Neural cell (in vitro differentiated cells): ENCODE results near the gene ATP6V1F. TPM values are rescaled to one million over a fixed set of nuclear protein-coding genes. Genes with fewer than 3 reads are reported as not detected.

Source experiments
- H2AFZ ChIP-seq: fragments of 200-600, 300-800 bp; sonication (generic), shearing (Covaris generic); 2 replicates; pipeline ENCODE4 v1.6.0; 2014; ENCODE audit warnings: low read depth, mild to moderate bottlenecking, antibody characterized with exemption, low read length, moderate library complexity
- H3F3A ChIP-seq: fragments of 200-600 bp; shearing (Covaris generic); 2 replicates; pipeline ENCODE4 v1.6.1; 2016; ENCODE audit warnings: mild to moderate bottlenecking, moderate library complexity, mixed read lengths, antibody characterized with exemption, low read length; ENCODE audit not compliant: insufficient read depth, poor library complexity, severe bottlenecking
- H3K27ac ChIP-seq: fragments of 200-600, 300-800 bp; sonication (generic), shearing (Covaris generic); 2 replicates; pipeline ENCODE4 v1.5.1; 2014; ENCODE audit warnings: mild to moderate bottlenecking, low read length, moderate library complexity
- H3K27me3 ChIP-seq: fragments of 300-800, 200-600 bp; sonication (generic), shearing (Covaris generic); 2 replicates; pipeline ENCODE4 v1.6.0; 2014; ENCODE audit warnings: mild to moderate bottlenecking, low read depth, low read length, moderate library complexity; ENCODE audit not compliant: insufficient read depth
- H3K36me3 ChIP-seq: fragments of 300-800, 200-600 bp; sonication (generic), shearing (Covaris generic); 2 replicates; pipeline ENCODE4 v1.5.1; 2014; ENCODE audit warnings: mild to moderate bottlenecking, antibody characterized with exemption, low read length, moderate library complexity; ENCODE audit not compliant: insufficient read depth
- H3K4me2 ChIP-seq: fragments of 300-800, 200-600 bp; sonication (generic), shearing (Covaris generic); 2 replicates; pipeline ENCODE4 v1.6.0; 2014; ENCODE audit warnings: mild to moderate bottlenecking, low read length
- H3K4me3 ChIP-seq: fragments of 300-800, 200-600 bp; sonication (generic), shearing (Covaris generic); 2 replicates; pipeline ENCODE4 v1.5.1; 2014; ENCODE audit warnings: mild to moderate bottlenecking, low read length, moderate library complexity
- H3K79me2 ChIP-seq: fragments of 200-600 bp; shearing (Covaris generic); replicated peaks from 2 replicates; pipeline ENCODE4 v1.6.0; 2014; ENCODE audit warnings: mild to moderate bottlenecking, low read length, moderate library complexity; ENCODE audit not compliant: insufficient read depth
- H3K9ac ChIP-seq: fragments of 300-800, 200-600 bp; sonication (generic), shearing (Covaris generic); 2 replicates; pipeline ENCODE4 v1.6.1; 2016; ENCODE audit warnings: mild to moderate bottlenecking, low read length, mixed read lengths
- H3K9me2 ChIP-seq: fragments of 200-600 bp; shearing (Covaris generic); 2 replicates; pipeline ENCODE4 v1.6.1; 2016; ENCODE audit warnings: mild to moderate bottlenecking, low read length, mixed read lengths; ENCODE audit not compliant: insufficient read depth
- H3K9me3 ChIP-seq: fragments of 200-600, 300-800 bp; sonication (generic), shearing (Covaris generic); 2 replicates; pipeline ENCODE4 v1.6.1; 2016; ENCODE audit warnings: mild to moderate bottlenecking, mixed run types, low read length, moderate library complexity, mixed read lengths
- H4K20me1 ChIP-seq: fragments of 200-600 bp; shearing (Covaris generic); 2 replicates; pipeline ENCODE4 v1.6.1; 2016; ENCODE audit warnings: mild to moderate bottlenecking, mixed run types; ENCODE audit not compliant: insufficient read depth
- EP300 ChIP-seq: fragments of 450-650 bp; conservative IDR thresholded peaks from 2 replicates; pipeline ENCODE4 v1.6.1; 2014; ENCODE audit warnings: antibody characterized with exemption, mild to moderate bottlenecking, moderate library complexity; ENCODE audit not compliant: poor library complexity, severe bottlenecking
- EZH2 ChIP-seq: fragments of 200-600, 300-800 bp; shearing (Covaris generic), sonication (generic); IDR thresholded peaks from 2 replicates; pipeline ENCODE4 v1.6.1; 2014; ENCODE audit warnings: antibody characterized with exemption, low read length, borderline replicate concordance, mild to moderate bottlenecking; ENCODE audit not compliant: insufficient read depth, poor library complexity, severe bottlenecking
- MXI1 ChIP-seq: fragments of 450-650 bp; conservative IDR thresholded peaks from 2 replicates; pipeline ENCODE4 v1.6.1; 2014; ENCODE audit warnings: antibody characterized with exemption, mild to moderate bottlenecking; ENCODE audit not compliant: poor library complexity, severe bottlenecking
- POLR2AphosphoS5 ChIP-seq: IDR thresholded peaks from 2 replicates; pipeline ENCODE4 v1.6.1; 2012
- RAD21 ChIP-seq: fragments of 450-650 bp; conservative IDR thresholded peaks from 2 replicates; pipeline ENCODE4 v1.6.1; 2014; ENCODE audit warnings: antibody characterized with exemption, mild to moderate bottlenecking, moderate library complexity
- SMC3 ChIP-seq: fragments of 450-650 bp; conservative IDR thresholded peaks from 2 replicates; pipeline ENCODE4 v1.6.1; 2014; ENCODE audit warnings: antibody characterized with exemption, mild to moderate bottlenecking, moderate library complexity; ENCODE audit not compliant: poor library complexity
- TAF1 ChIP-seq: IDR thresholded peaks from 2 replicates; pipeline ENCODE4 v1.6.1; 2012; ENCODE audit warnings: low read depth
- polyA plus RNA-seq: library from polyadenylated mRNA; depleted of rRNA; stranded (reverse); fragments of >200 nt; gene quantifications from 2 replicates; pipeline ENCODE4 v1.2.3, GENCODE V29; 2014
- TF ChIP-seq, protein P1 (sequence below): IDR thresholded peaks from 2 replicates; pipeline ENCODE4 v1.6.1; 2012; ENCODE audit warnings: borderline replicate concordance
- TF ChIP-seq, protein P2 (sequence below): fragments of 450-650 bp; IDR thresholded peaks from 2 replicates; pipeline ENCODE4 v1.5.1; 2014; ENCODE audit warnings: antibody characterized with exemption, mild to moderate bottlenecking, moderate library complexity; ENCODE audit not compliant: poor library complexity, severe bottlenecking

Gene ATP6V1F
- polyA plus RNA-seq, 1 donor from 2014 or later: 246 TPM

DNA sequence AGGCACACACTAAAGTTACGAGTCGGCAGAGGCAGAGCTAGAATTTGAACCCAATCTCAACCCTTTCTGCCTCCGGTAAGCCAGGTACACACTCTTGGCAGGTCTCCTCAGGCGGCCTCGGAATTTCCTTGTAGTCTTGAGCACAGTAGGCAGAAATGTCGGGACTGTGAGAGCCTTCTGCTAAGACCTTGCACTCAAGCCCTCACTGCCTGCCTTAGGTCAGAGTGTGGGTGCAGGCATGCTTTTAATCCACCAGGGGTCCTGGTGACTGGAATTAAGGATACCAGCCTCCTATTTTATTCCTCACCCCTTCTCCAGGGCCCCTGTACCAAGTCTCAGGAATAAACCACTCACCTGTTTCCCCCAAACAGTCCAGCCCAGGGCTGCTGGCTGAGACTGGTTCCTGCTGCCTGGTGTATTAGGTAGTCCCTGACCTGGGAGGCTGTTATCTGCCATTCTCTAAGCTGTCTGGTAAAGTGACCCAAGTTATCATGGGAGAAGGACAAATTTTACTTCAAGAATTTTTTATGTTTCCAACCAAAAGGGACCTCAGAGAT, 855 bp downstream of the ATP6V1F start:
- Histone ChIP-seq H3K79me2 (peaks cover 11% of the 10 kb centered on the region), H3K9ac (peak overlapping the region; percentile 87), H3K4me3 (peak overlapping the region; percentile 85), H3K4me2 (peak overlapping the region; percentile 80), H3K27ac (peak overlapping the region; percentile 80), H2AFZ (peak overlapping the region; percentile 63), H3K9me3 (no peaks in the 10 kb centered on the region), H3K27me3 (peaks cover 9% of the 10 kb centered on the region), H3F3A (no peaks in the 10 kb centered on the region), H3K9me2 (no peaks in the 10 kb centered on the region), H4K20me1 (no peaks in the 10 kb centered on the region), H3K36me3 (no peaks in the 10 kb centered on the region)
- TF ChIP-seq EP300 (no peak), EZH2 (no peak), MXI1 (no peak), RAD21 (peak; percentile 42), SMC3 (peak; percentile 70), POLR2AphosphoS5 (no peak), TAF1 (no peak)
- TF ChIP-seq, protein P1, sequence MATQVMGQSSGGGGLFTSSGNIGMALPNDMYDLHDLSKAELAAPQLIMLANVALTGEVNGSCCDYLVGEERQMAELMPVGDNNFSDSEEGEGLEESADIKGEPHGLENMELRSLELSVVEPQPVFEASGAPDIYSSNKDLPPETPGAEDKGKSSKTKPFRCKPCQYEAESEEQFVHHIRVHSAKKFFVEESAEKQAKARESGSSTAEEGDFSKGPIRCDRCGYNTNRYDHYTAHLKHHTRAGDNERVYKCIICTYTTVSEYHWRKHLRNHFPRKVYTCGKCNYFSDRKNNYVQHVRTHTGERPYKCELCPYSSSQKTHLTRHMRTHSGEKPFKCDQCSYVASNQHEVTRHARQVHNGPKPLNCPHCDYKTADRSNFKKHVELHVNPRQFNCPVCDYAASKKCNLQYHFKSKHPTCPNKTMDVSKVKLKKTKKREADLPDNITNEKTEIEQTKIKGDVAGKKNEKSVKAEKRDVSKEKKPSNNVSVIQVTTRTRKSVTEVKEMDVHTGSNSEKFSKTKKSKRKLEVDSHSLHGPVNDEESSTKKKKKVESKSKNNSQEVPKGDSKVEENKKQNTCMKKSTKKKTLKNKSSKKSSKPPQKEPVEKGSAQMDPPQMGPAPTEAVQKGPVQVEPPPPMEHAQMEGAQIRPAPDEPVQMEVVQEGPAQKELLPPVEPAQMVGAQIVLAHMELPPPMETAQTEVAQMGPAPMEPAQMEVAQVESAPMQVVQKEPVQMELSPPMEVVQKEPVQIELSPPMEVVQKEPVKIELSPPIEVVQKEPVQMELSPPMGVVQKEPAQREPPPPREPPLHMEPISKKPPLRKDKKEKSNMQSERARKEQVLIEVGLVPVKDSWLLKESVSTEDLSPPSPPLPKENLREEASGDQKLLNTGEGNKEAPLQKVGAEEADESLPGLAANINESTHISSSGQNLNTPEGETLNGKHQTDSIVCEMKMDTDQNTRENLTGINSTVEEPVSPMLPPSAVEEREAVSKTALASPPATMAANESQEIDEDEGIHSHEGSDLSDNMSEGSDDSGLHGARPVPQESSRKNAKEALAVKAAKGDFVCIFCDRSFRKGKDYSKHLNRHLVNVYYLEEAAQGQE: no peak
- TF ChIP-seq, protein P2, sequence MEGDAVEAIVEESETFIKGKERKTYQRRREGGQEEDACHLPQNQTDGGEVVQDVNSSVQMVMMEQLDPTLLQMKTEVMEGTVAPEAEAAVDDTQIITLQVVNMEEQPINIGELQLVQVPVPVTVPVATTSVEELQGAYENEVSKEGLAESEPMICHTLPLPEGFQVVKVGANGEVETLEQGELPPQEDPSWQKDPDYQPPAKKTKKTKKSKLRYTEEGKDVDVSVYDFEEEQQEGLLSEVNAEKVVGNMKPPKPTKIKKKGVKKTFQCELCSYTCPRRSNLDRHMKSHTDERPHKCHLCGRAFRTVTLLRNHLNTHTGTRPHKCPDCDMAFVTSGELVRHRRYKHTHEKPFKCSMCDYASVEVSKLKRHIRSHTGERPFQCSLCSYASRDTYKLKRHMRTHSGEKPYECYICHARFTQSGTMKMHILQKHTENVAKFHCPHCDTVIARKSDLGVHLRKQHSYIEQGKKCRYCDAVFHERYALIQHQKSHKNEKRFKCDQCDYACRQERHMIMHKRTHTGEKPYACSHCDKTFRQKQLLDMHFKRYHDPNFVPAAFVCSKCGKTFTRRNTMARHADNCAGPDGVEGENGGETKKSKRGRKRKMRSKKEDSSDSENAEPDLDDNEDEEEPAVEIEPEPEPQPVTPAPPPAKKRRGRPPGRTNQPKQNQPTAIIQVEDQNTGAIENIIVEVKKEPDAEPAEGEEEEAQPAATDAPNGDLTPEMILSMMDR: peak; percentile 74

DNA sequence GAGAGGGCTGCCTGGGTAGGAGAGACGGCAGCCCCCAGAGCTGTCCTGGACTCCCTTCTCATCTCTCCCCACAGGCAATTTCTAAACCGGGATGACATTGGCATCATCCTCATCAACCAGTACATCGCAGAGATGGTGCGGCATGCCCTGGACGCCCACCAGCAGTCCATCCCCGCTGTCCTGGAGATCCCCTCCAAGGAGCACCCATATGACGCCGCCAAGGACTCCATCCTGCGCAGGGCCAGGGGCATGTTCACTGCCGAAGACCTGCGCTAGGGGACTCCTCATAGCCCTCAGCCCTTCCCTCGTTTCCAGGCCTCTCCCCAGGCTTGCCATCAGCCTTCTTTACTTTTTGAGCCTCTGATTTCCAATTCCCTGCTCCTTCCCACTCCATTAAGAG, 2.6 kb downstream of the ATP6V1F start:
- Histone ChIP-seq H3K79me2 (peaks cover 11% of the 10 kb centered on the region), H3K36me3 (no peaks in the 10 kb centered on the region), H4K20me1 (no peaks in the 10 kb centered on the region), H3F3A (no peaks in the 10 kb centered on the region), H3K27me3 (peaks cover 23% of the 10 kb centered on the region), H2AFZ (no peak overlapping the region), H3K4me2 (no peak overlapping the region), H3K4me3 (no peak overlapping the region), H3K27ac (no peak overlapping the region), H3K9me3 (no peaks in the 10 kb centered on the region), H3K9ac (no peak overlapping the region), H3K9me2 (no peaks in the 10 kb centered on the region)
- no peak for TF ChIP-seq TAF1
